GM12891 (cell line): Measurements from ENCODE around the gene ACAP1.

ENCODE experiments used
- POLR2A ChIP-seq: IDR thresholded peaks from 2 replicates; pipeline ENCODE4 v1.6.1; 2011; ENCODE audit warnings: low read depth, low read length, control low read depth
- POLR2AphosphoS5 ChIP-seq: IDR thresholded peaks from 2 replicates; pipeline ENCODE4 v1.6.1; 2011; ENCODE audit warnings: low read depth, low read length, control low read depth
- POU2F2 ChIP-seq: IDR thresholded peaks from 2 replicates; pipeline ENCODE4 v1.6.1; 2011; ENCODE audit warnings: low read depth, mild to moderate bottlenecking, control low read depth, low read length, moderate library complexity
- SPI1 ChIP-seq: IDR thresholded peaks from 2 replicates; pipeline ENCODE4 v1.6.1; 2011; ENCODE audit warnings: low read depth, low read length, control low read depth
- TAF1 ChIP-seq: IDR thresholded peaks from 2 replicates; pipeline ENCODE4 v1.6.1; 2011; ENCODE audit warnings: low read depth, low read length, control low read depth

DNA sequence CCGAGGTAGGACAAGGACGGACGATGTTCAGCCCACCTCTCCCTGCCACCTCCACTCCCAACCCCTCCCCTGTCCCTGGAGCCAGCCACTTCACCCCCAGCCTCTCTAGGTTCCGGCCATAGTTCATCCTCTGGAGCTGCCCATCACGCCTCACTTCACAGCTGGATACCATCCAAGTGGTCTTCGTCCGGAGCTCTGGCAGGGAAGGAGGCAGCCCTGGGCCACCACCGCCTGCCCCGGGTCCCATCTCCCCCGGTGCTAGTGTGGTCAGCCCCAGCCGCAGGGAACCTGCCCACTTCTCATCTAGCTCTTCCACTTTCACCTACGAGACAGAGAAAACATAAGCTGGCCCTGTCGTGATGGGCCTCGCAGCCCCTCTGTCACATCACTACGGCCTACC, 14.9 kb upstream of the ACAP1 start:
- TF ChIP-seq TAF1: no peak
- no peak for TF ChIP-seq POU2F2
- no peak for TF ChIP-seq POLR2A
- TF ChIP-seq SPI1: no peak
- TF ChIP-seq POLR2AphosphoS5: no peak
